Stimulated activated effector memory CD8-positive, alpha-beta T cell treated with anti-CD3 and anti-CD28 coated beads, Interleukin-12 subunit alpha, Interleukin-12 subunit beta, amount 100 ng/mL, for 72 hours (primary cell): ENCODE data around the gene CAMK1D.
A peak's percentile ranks its signal among the peaks of the same experiment; 100 is the strongest.

ENCODE experiments used
- ATAC-seq: fragments of 150-1000 bp; cut with Tn5 transposase; 2 replicates; pipeline ENCODE4 v1.10.0; 2021
- DNase-seq, 2 donors: peaks; one replicate each; pipeline ENCODE4 v3.0.0; 2021 to 2022; ENCODE audit warnings: low spot score in 2 of 2
- H3K27ac Mint-ChIP-seq: one replicate; pipeline ENCODE4 v1.8.0; 2022; ENCODE audit warnings: mild to moderate bottlenecking, mixed read lengths
- H3K36me3 Mint-ChIP-seq: one replicate; pipeline ENCODE4 v1.8.0; 2022; ENCODE audit warnings: mild to moderate bottlenecking, mixed read lengths
- H3K4me1 Mint-ChIP-seq: one replicate; pipeline ENCODE4 v1.8.0; 2022; ENCODE audit warnings: mixed read lengths
- H3K4me3 Mint-ChIP-seq: one replicate; pipeline ENCODE4 v1.8.0; 2022; ENCODE audit warnings: mild to moderate bottlenecking, mixed read lengths
- H3K9me3 Mint-ChIP-seq: one replicate; pipeline ENCODE4 v1.8.0; 2022; ENCODE audit warnings: mixed read lengths

CAMK1D gene

DNA sequence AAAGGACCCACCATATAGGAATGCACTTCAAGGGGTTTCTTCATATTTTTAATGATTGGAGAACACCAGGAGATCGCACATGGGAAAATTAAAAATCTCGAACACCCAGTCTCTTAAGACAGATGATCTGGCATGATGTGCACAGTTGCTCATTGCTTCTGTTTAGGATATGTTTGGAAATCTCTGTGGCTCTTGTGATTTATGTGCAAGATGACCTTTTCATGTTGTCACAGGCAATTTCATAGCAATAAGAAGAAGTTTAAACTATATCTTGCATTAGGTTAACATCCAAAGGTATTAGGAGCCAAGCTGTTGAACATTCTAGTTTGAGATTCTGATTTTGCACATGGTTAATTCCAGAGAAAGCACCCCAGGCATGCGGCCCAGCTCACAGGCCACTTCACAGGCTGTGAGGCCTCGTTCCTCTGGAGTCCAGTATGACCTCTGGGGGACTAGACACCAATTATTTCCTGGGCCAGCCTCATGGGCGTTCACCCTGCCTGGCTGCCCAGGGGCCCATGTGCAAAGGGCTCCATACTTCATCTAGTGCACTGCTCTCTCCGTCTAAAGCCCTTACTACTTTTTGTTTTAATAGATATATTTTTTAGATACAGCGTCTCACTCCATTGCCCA is 28.4 kb downstream of the CAMK1D start:
- peaks cover 18% of the 10 kb centered on the region for H3K4me1 Mint-ChIP-seq
- ATAC-seq (no peak), DNase-seq (no peak)
- no peaks in the 10 kb centered on the region for H3K36me3 Mint-ChIP-seq
- H3K27ac Mint-ChIP-seq = no peak overlapping the region
- no peak overlapping the region for H3K4me3 Mint-ChIP-seq
- H3K9me3 Mint-ChIP-seq = no peaks in the 10 kb centered on the region

DNA sequence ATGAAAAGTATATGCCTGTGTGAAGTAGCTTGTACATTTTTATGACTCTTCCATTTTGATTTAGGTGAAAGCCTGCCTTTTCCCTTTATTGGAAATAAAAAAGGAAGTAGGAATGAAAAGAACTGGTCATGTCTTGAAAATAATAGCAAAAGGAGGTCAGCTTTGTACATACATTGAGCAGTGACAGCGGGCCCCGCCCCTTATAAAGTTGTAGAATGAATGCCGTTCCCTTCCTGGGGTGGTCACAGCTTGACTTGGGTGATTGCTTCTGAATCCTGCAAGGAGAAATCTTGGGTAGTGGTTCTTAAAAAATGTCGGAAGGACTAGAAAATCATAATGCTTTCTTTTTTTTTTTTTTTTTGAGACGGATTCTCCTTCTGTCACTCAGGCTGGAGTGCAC is 31.7 kb downstream of the CAMK1D start:
- H3K36me3 Mint-ChIP-seq = no peaks in the 10 kb centered on the region
- H3K27ac Mint-ChIP-seq = no peak overlapping the region

DNA sequence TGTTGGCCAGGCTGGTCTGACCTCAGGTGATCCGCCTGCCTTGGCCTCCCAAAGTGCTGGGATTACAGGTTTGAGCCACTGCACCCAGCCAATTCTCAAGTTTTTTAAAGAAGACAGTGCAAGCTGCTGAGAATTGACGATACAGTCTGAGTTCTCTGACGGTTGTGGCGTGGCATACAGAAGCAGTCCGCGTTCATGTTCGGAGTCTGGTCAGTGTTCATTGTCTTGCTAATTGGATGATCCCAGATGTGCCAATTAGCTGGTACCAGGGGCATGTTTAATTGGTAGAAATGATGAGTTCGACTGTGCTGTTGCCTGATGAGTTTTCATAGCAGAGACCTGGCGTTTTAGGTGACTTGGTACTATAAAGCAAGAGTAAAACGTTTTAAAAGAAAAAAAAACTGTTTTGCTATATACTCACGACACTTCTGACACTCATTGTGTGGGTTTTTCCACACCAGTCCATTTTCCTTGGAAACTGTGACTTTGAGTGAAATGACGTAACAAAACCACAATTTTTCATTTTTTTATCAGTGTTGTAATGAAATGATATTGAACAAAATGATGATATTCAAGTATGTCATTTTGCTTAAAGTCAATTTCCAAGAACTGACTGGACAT is 32.3 kb downstream of the CAMK1D start:
- no peak for DNase-seq
- H3K36me3 Mint-ChIP-seq = no peaks in the 10 kb centered on the region
- no peak overlapping the region for H3K4me3 Mint-ChIP-seq
- peaks cover 7% of the 10 kb centered on the region for H3K9me3 Mint-ChIP-seq
- peaks cover 7% of the 10 kb centered on the region for H3K4me1 Mint-ChIP-seq
- peak; percentile 61 for ATAC-seq
- peak overlapping the region; percentile 45 for H3K27ac Mint-ChIP-seq

More for the DNA sequence above, 31.7 kb downstream of the CAMK1D start:
- Mint-ChIP-seq H3K4me3 (no peak overlapping the region), H3K9me3 (peaks cover 7% of the 10 kb centered on the region), H3K4me1 (peaks cover 7% of the 10 kb centered on the region)
- DNase-seq = no peak
- ATAC-seq = no peak

DNA sequence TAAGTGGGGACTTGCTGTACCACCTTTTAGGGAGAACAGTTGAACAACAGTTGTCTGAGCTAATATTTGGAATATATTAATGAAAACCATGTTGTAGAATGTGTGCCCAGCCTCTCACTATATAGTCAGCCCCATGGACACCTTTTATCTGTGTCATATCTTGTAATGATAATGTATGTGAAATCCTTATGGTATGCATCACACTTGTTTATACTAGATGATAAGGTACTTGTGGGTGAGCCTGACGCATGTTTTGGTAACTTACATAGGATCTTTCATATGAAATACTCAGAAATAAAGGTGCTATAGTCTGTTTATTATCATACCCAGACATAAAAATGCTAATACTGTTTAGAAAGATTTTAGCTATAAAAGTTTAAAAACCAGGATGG is 32.8 kb downstream of the CAMK1D start:
- Mint-ChIP-seq H3K4me1 (peaks cover 7% of the 10 kb centered on the region), H3K36me3 (no peaks in the 10 kb centered on the region), H3K27ac (peak overlapping the region; percentile 45), H3K9me3 (peaks cover 7% of the 10 kb centered on the region), H3K4me3 (no peak overlapping the region)
- DNase-seq (no peak), ATAC-seq (peak; percentile 91)

DNA sequence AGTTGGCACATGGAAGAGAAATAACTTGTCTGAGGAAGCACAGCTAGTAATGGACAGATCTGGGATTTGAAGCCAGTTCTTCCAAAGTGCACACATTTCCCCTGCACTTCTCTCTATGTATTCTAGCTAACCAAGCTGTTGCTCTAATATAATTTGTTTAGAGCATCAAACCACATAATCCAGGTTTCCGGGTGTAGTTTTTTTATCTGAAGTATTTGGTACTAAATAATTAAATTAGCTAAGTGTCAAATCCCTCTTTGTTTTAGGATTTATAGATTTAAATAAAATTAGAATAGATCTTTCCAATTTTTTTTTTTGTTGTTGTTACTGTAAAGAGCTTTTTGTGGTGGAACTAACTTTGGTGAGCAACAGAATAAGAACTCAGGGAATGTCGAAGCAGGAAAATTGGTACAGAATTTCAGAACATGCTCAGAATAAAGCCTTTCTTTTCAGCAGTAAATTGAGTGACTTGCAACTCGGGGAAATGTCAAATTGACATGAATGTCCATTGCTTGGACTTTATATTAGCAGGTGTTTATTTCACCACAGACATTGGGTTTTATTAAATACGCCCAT is 33.7 kb downstream of the CAMK1D start:
- Mint-ChIP-seq H3K4me1 (peaks cover 7% of the 10 kb centered on the region), H3K27ac (peak overlapping the region; percentile 45), H3K36me3 (no peaks in the 10 kb centered on the region), H3K9me3 (peaks cover 7% of the 10 kb centered on the region), H3K4me3 (no peak overlapping the region)
- ATAC-seq = no peak
- DNase-seq = no peak

DNA sequence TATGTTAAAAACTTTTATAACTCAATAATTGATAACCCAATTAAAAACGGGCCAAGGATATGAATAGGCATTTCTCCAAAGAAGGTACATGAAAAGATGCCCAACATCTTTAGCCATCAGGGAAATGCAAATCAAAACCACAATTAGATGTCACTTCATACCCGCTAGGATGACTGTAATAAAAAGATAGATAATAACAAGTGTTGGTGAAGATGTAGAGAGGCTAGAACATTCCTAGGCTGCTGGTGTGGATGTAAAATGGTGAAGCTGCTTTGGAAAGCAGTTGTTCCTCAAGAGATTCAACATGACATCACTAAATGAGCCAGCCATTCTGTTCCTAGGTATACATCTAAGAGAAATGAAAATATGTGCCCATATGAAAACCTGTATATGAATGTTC is 35.6 kb downstream of the CAMK1D start:
- Mint-ChIP-seq H3K27ac (no peak overlapping the region), H3K4me3 (no peak overlapping the region), H3K9me3 (peaks cover 7% of the 10 kb centered on the region), H3K36me3 (no peaks in the 10 kb centered on the region), H3K4me1 (peaks cover 20% of the 10 kb centered on the region)
- no peak for ATAC-seq
- no peak for DNase-seq

DNA sequence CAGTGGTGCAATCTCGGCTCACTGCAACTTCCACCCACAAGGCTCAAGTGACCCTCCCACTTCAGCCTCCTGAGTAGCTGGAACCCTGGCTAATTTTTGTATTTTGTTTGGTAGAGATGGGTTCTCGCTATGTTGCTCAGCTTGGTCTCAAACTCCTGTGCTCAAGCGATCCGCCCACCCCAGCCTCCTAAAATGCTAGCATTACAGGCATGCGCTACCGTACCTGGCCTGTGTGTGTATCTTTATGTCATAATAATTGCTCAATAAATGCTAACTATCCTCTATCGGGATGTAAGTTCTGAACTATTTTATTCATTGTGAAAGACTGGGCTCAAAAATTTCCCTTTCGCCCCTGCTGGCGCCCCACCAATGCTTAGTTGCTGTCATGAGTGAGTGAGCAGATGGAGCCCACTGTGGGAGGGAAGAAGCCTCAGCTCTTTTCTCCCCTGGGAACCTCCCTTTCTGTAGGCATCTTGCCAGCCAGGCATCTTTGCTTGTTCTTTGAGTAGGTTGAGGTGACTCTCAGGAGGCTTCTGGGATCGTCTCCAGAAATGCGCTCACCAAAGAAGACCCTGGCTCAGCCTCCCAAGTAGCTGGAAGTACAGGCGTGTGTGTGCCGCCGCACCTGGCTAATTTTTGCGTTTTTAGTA is 38.3 kb downstream of the CAMK1D start:
- no peaks in the 10 kb centered on the region for H3K36me3 Mint-ChIP-seq
- H3K4me3 Mint-ChIP-seq = no peak overlapping the region
- peaks cover 27% of the 10 kb centered on the region for H3K4me1 Mint-ChIP-seq
- peaks cover 7% of the 10 kb centered on the region for H3K9me3 Mint-ChIP-seq
- no peak for DNase-seq
- H3K27ac Mint-ChIP-seq = no peak overlapping the region
- no peak for ATAC-seq

DNA sequence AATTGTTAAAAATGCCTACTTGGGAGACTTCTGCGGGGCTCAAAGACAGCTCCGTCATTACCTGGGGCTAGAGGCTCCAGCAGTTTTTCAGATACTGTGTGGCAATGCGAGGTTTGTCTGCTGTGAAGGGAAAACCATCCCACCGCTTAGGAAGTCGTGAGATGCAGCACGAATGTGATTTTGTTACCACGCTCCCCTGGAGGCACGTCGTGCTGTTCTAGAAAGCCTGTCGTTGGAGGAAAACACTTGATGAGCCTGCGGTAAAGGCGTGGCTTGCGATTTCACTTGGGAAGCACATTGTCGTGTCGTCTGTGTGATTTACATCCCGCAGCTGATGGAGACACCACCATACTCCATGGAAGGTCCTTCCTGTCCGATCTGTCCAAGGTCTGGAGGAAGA is 39.3 kb downstream of the CAMK1D start:
- peak overlapping the region; percentile 54 for H3K27ac Mint-ChIP-seq
- no peaks in the 10 kb centered on the region for H3K36me3 Mint-ChIP-seq
- H3K4me1 Mint-ChIP-seq = peaks cover 29% of the 10 kb centered on the region
- DNase-seq = no peak
- no peak overlapping the region for H3K4me3 Mint-ChIP-seq
- peaks cover 7% of the 10 kb centered on the region for H3K9me3 Mint-ChIP-seq
- no peak for ATAC-seq

DNA sequence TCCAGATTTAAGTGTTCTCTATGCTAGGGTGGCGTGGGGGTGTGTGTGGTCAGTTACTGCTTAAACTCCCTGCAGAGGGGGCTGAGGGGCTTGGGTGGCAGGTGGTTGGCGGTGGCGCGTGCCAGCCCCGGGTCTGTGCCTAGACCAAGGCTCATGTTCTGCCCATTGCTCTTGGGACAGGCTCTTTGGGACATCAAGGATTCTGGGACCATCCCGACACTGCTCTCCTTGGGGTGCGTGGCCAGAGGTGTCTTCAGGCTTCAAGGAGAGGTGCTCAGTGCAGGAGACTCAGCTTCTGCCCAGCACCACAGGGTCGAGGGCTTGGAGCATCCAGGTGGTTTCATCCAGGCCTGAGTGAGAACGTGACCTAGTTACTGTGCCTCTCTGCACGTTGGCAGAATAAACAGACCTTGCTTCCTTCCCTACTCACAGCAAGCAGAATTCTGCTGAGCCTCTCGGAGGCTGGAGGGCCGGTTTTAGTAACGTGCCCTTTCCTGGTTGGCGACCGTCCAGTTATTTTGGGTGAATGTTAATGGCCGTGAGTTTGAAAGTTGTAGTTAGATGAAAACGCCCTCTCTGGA is 39.9 kb downstream of the CAMK1D start:
- H3K9me3 Mint-ChIP-seq = peaks cover 7% of the 10 kb centered on the region
- ATAC-seq (no peak), DNase-seq (no peak)
- peaks cover 30% of the 10 kb centered on the region for H3K4me1 Mint-ChIP-seq
- H3K36me3 Mint-ChIP-seq = no peaks in the 10 kb centered on the region
- H3K27ac Mint-ChIP-seq = peak overlapping the region; percentile 54
- H3K4me3 Mint-ChIP-seq = no peak overlapping the region

DNA sequence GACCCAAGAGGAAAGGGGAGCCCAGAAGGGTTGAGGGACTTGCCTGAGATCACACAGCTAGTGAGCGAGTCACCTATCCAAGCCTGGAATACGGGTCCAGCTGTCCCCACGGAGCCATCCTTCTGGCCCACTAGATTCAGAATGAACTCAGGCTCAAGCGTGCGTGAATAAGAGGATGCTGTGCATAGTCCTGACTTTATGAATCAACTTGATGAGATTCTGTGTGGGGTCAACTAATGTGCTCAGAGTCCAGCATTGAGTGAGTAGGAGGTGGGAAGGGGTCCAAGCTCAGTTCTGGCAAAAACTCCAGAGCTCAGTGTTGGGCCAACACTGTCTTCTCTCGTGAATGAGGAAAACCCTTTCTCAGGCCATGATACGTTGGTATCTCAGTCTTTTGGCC is 41.4 kb downstream of the CAMK1D start:
- DNase-seq (no peak), ATAC-seq (no peak)
- Mint-ChIP-seq H3K4me1 (peaks cover 35% of the 10 kb centered on the region), H3K27ac (peak overlapping the region; percentile 54), H3K9me3 (no peaks in the 10 kb centered on the region), H3K36me3 (no peaks in the 10 kb centered on the region), H3K4me3 (no peak overlapping the region)

DNA sequence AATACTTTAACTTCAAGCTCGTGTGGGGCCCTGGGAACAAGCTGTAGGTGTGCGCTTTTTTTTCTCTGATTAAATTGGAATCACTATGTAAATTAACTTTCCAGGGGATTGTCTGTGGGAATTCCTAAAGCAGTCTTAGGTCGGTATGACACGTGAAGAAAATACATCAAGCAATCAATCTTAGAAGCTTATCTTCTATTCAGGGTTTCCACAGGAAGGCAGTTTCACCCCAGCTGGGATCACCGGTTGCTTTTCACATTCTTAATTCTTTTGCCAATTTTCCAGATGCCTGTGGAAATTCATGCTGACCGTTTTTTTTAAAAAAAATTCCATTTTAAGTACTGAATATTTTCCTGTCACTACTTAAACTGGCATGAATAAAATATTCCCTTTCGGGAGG is 41.9 kb downstream of the CAMK1D start:
- peaks cover 37% of the 10 kb centered on the region for H3K4me1 Mint-ChIP-seq
- no peak overlapping the region for H3K4me3 Mint-ChIP-seq
- no peaks in the 10 kb centered on the region for H3K36me3 Mint-ChIP-seq
- ATAC-seq (no peak), DNase-seq (no peak)
- peak overlapping the region; percentile 54 for H3K27ac Mint-ChIP-seq
- H3K9me3 Mint-ChIP-seq = no peaks in the 10 kb centered on the region

DNA sequence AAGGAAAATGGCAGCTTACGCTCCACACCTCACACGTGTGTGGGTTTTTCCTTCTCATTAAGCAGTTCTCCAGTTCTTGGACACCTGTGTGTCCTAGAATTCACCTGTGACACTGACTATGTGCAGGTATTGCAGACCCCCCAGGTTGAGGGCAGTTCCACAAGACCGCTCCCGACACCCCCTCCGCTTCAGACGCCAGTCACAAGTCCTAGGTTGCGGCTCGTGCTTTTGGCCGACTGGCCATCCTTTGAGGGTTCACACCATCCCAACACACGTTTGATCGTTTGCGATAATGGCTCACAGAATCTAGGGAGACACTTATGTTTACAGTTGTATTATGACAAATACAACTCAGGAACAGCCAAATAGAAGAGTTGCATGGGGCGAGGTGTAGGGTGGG is 44.5 kb downstream of the CAMK1D start:
- DNase-seq = no peak
- H3K27ac Mint-ChIP-seq = no peak overlapping the region
- no peak overlapping the region for H3K4me3 Mint-ChIP-seq
- H3K36me3 Mint-ChIP-seq = no peaks in the 10 kb centered on the region
- peaks cover 40% of the 10 kb centered on the region for H3K4me1 Mint-ChIP-seq
- no peaks in the 10 kb centered on the region for H3K9me3 Mint-ChIP-seq
- ATAC-seq = no peak

DNA sequence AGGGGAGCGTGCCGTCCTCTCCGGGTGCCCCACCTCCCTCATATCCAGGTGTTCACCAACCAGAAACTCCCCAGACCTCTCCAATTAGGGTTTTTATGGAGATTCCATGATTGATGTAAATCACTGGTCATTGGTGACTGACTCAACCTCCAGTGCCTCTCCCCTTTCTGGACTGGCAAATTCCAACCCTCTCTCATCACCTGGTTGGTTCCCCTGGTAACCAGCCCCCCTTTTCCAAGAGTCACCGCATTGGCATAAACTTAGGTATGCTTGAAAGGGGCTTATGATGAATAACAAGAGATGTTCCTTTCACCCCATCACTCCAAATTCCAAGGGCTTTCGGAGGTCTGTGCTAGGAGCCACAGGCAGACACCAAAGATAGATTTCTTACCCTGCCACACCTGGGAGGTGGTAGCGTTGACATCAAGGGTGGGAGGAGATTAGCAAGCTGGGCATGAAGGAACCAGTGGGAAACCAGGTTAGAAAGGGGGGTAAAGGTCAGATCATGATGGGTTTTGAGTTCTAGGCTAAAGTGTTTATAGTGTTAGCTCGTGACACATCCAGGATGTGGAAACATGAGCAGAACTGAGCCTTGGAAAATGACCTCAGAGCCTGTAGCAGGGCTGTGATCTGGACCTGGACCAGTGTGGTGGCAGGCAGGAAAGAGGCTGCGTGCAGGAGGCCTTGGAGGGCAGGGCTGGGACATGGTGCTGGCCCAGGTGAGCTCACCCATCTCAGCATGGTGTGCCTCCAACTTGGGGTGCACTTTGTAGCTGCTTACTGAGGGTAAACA is 45.1 kb downstream of the CAMK1D start:
- Mint-ChIP-seq H3K27ac (peak overlapping the region; percentile 17), H3K9me3 (no peaks in the 10 kb centered on the region), H3K36me3 (no peaks in the 10 kb centered on the region), H3K4me3 (no peak overlapping the region), H3K4me1 (peaks cover 34% of the 10 kb centered on the region)
- ATAC-seq (peak; percentile 44), DNase-seq (no peak)

DNA sequence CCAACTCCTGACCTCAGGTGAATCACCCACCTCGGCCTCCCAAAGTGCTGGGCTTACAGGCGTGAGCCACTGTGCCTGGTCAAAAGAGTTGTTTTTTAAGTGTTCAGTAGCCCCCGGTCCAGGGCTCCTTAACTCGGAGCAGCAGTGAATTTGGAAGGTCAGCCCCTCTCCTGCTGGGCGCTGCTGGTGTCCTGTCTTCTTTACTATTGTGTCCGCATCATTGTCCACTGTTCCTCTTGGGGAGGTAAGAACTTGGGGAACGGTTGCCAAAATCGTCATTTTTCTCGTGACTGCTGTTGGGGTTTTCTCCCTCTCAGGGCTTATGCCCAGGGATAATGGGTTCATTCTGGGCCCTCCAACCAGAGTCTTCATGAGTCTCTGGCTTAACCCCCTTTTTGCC is 46.7 kb downstream of the CAMK1D start:
- H3K36me3 Mint-ChIP-seq = no peaks in the 10 kb centered on the region
- peaks cover 19% of the 10 kb centered on the region for H3K4me1 Mint-ChIP-seq

DNA sequence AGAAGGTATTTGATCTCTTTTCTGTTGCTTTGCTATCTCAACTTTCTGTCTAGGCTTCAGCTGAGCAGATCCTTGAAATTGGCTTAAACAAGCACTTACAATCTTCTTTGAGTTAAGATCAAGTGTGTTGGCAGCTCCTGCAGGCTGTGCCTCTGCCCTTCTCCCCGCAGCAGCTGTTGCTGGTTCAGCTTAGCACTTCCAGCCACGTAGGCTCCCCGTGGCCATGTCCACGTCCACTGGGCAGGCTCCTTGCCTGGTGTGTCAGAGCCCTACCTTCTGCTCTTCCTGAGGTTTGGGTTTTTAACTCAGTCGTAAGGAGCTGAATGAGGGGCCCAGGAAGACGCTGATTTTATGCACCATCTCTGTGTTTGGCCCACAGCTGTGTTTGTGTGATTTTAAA is 47.2 kb downstream of the CAMK1D start:
- Mint-ChIP-seq H3K36me3 (no peaks in the 10 kb centered on the region), H3K4me3 (no peak overlapping the region), H3K9me3 (no peaks in the 10 kb centered on the region), H3K27ac (no peak overlapping the region), H3K4me1 (peaks cover 23% of the 10 kb centered on the region)
- DNase-seq (no peak), ATAC-seq (no peak)

More for the DNA sequence above, 46.7 kb downstream of the CAMK1D start:
- no peak for ATAC-seq
- H3K4me3 Mint-ChIP-seq = no peak overlapping the region
- DNase-seq = no peak
- H3K27ac Mint-ChIP-seq = no peak overlapping the region
- no peaks in the 10 kb centered on the region for H3K9me3 Mint-ChIP-seq
